NCI-H226 (cell line): Measurements from ENCODE around the gene SLC13A3.

ENCODE experiments used
- DNase-seq: peaks from one replicate; pipeline ENCODE4 v3.0.0-alpha.2; 2015

SLC13A3 gene

GRCh38 chr20:46602429-46602828 lies 48.8 kb downstream of the SLC13A3 start:
- DNase-seq = no peak

DNA sequence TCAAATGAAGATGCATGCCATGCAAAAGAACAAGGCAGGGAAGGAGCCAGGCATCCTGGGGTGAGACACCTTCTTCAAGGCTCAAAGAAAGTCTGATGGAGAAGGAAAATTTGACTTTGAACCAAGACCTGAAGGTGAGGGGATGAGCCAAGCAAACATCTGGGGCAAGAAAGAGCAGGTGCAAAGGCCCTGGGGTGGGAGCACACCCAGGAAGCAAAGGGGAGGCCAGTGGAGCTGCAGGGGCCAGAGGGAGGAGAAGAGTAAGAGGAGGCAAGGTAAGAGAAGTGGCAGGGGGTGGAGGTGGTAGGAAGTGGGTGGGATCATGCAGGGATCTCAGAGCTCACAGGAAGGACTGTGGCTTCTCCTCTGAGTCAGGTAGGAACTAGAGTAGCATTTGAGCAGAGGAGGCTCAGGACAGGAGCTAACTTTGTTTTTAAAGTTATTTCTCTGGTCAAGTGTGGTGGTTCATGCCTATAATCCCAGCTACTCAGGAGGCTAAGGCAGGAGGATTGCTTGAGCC lies 49.6 kb downstream of the SLC13A3 start:
- no peak for DNase-seq

DNA sequence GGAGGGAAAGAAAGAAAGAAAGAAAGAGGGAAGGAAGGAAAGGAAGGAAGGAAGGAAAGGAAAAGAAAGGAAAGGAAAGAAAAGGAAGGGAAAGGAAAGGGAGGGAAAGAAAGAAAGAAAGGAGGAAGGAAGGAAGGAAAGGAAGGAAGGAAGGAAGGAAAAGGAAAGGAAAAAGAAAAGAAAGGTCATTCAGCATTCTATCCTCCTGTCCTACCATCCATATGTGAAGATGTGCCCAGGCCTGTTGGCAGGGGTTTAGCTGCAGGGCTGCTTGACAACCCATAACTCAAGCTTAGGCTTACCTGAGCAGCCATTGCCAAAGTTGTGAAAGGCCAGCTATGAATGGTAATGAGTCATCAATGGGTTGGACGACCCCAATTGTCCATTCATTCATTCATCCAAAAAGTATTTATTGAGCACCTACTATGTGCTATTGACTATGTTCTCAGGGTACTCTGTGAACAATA lies 50.9 kb downstream of the SLC13A3 start:
- no peak for DNase-seq

DNA sequence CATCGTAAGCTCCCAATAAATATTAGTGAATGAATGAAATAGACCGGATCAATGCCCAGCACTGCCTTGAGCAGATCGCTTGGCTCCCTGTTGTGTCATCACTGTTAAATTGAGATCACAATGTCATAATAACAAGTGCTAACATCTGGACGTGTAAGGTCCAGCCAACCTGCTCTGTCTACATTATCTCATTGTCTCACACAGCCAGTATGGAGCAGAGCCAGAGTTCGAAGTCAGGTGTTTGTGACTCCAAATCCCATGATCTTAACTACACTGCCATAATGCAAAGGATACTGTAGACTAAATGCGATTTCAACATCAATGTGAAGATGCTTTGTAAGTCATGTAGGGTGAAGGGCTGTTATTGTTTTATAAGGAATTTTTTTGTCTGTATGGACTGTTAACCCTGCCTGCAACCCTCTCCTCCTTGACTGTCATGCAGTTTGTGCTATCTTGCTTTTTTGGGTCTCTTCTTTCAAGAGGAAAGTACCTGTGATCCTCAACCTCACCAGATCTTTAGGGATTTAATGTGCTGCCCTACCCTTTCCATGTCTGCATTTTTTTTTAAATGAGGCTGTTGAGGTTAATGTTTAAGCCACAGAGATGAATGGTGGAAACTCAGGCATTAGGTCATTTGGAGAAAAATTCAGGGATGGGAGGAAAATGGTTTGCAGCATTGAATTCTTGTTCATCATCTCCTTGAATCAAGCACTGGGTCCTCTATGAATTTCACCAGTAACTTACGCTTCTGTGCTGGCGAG lies 51.9 kb downstream of the SLC13A3 start:
- DNase-seq = no peak

DNA sequence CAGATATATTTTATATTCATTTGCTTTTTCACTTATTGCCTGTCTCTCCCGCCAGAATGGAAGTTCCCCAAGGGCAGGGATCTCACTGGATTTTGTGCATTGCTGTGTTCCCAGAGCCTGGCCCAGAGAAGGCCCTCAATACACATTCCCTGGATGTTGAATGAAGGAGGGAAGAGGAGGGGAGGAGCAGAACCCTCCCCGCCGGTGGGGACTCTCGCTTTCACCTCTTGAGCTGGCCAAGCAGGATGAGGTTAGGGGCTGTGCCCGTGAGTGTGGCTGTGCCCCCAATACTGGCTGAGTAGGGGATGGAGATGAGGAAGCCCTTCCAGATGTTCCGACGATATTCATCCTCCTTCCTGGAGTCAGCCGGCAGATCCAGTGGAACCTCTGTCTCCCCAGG lies 55.3 kb downstream of the SLC13A3 start:
- DNase-seq = no peak

- no peak for DNase-seq
Measured at GRCh38 chr20:46594725-46595124, 56.5 kb downstream of the SLC13A3 start.

DNA sequence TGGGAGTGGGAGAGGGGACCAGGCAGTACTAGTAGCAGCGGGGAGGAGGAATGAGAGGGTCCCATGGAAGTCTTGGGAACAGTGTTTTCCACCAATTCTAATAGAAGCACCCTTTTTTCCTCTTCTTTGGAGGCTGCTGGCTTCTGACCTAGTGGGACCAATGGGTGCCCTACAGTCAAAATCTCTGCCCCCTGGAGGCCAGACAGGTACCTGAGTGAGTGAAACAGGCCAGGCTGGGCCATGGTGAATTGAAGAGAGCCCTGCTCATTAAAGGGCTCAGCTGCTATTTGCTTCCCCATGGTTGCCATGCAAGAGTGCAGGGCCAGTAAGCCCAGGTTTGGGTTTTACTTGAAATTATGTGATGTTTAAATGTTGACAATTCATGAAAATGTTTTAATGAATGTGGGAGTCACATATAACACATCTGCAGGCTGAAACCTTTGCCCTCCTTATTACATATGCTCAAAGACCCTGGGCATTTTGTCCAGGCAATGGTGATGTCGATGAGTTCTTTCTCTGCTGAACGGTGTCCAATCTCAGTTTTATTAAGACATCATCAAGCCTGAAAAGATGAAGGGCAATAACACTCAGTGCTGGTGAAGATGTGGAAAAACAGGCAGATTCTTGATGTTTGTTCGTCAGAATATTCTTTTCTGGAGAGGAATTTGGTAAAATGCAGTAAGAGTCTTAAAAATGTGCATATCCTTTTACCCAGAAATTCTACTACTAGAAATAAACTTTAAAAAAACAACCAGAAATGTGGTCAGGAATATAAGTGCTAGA lies 58.5 kb downstream of the SLC13A3 start:
- no peak for DNase-seq

DNA sequence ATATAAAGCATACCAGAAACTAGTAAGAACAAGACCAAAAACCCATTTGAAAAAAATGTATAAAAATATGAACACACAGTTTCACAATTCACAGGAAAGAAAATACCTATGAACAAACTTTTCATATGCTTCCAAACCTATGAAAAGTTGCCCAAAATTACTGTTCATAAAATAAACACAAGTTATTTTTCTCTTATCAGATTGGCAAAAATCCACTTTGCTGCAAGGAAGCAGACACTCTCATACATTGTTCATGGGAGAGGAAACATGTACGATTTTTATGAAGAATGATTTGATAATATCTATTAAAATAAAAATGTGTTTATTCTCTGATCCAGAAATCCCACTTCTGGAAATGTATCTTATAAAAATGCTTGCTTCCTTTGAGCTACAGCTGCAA lies 60.8 kb downstream of the SLC13A3 start:
- no peak for DNase-seq

- DNase-seq = no peak
Measured at GRCh38 chr20:46588532-46589511, 62.4 kb downstream of the SLC13A3 start.

GRCh38 chr20:46587986-46588385 lies 63.3 kb downstream of the SLC13A3 start:
- no peak for DNase-seq

DNA sequence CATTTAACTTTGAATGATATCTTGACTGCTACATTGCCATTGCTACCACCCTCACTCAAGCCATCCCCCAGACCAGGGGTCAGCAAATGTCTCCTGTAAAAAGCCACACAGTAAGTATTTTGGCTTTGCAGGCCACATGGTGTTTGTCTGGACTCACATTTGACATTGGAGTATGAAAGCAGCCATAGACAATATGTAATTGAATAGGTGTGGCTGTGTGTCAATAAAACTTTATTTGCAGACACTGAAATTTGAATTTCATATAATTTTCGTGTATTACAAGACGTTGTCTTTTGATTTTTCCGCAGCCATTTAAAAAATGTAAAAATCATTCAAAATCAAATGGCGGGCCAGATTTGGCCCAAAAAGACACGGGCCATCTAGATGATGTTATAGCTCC lies 64.5 kb downstream of the SLC13A3 start:
- DNase-seq = no peak

DNA sequence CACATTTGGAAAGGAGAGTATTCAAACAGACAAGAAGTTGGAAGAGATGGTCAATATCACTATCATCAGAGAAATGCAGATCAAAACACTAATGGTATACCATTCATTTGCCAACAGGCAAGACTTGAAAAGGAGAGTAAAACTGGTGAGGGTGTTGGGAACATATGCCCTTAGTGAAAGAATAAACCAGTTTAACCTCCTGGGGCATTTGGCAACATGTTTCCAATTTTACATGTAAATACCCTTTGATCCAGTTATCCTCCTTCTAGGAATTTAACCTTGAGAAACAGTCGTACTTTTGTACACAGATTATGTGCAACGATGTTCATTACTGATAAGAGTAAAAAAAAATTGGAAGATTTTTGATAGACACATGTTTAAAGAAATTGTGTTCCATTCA lies 66.8 kb downstream of the SLC13A3 start:
- no peak for DNase-seq

- DNase-seq = no peak
Measured at GRCh38 chr20:46583411-46584214, 67.6 kb downstream of the SLC13A3 start.

DNA sequence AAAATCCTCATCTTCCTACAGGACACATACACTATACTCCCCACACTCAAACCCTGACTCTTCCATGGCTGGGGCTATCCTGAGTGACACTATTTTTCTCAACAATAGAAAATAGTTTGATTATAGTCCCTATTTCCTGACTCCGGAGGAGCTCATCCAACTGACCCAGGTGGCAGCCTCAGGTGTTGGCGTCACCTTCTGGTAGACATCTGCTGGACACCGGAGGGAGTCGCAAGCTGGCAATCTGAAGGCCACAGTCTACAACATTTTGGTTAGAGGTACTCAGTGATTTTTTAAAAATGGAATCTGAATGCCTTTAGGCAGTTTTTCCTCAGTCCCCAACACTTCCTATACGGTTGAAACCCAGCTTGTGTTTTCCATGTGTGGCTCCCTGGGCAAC lies 68.6 kb downstream of the SLC13A3 start:
- DNase-seq = no peak

DNA sequence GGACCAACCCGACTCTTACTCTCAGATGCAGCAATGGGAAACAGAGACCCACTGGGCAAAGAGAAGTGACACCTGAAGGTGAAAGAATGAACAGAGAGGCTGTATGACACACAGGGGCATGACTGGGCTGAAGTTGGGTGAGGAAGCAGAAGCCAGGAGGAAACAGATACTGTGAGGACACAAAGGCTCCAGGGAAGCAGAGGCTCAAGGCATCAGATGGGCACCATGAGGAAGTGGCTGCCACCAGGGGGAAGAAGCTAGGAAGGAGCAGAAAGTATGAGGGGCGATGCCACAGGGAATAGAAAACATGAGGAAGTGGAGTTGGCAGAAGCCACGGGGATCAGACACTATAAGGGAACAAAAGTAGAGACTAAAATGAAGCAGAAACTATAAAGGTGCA lies 69.9 kb downstream of the SLC13A3 start:
- DNase-seq = no peak

- DNase-seq = no peak
Measured at GRCh38 chr20:46580613-46581205, 70.5 kb downstream of the SLC13A3 start.

DNA sequence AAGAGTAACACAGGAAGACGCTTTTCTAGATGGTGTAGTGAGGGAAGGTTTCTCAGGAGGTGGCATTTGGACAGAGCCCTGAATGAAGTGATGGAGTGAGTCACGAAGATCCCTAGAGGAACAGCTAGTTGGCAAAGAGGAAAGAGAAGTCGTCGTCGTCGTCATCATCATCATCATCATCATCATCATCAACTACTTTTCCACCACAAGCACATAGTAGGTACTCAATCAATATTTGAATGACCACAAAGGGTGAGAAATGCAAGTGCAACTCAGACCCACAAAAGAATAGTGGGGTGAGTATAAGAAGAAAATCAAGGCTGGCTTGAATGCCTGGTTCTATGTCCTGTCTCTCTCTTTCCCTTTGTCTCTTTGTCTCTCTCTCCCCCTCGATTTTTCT lies 72.5 kb downstream of the SLC13A3 start:
- no peak for DNase-seq

- no peak for DNase-seq
Measured at GRCh38 chr20:46576774-46577395, 74.4 kb downstream of the SLC13A3 start.

- DNase-seq = no peak
Measured at GRCh38 chr20:46575937-46576461, 75.3 kb downstream of the SLC13A3 start.

GRCh38 chr20:46575394-46575793 lies 75.9 kb downstream of the SLC13A3 start:
- no peak for DNase-seq
